ENCODE results near the gene TAX1BP1. TPM values are rescaled to one million over a fixed set of nuclear protein-coding genes. Genes with fewer than 3 reads are reported as not detected.
A peak's percentile ranks its signal among the peaks of the same experiment; 100 is the strongest.

Gene TAX1BP1
- total RNA-seq, 1 experiment from 2014 or later = 58.3 TPM

GRCh38 chr7:27746486-27746885, 6.5 kb downstream of the TAX1BP1 start:
- H3K4me1 Mint-ChIP-seq = peaks cover 31% of the 10 kb centered on the region in 2 experiments
- H3K27ac Mint-ChIP-seq = peak overlapping the region in 1 of 3 experiments; percentile 79; a peak in 1 of 7 replicates
- TF ChIP-seq, protein P1, sequence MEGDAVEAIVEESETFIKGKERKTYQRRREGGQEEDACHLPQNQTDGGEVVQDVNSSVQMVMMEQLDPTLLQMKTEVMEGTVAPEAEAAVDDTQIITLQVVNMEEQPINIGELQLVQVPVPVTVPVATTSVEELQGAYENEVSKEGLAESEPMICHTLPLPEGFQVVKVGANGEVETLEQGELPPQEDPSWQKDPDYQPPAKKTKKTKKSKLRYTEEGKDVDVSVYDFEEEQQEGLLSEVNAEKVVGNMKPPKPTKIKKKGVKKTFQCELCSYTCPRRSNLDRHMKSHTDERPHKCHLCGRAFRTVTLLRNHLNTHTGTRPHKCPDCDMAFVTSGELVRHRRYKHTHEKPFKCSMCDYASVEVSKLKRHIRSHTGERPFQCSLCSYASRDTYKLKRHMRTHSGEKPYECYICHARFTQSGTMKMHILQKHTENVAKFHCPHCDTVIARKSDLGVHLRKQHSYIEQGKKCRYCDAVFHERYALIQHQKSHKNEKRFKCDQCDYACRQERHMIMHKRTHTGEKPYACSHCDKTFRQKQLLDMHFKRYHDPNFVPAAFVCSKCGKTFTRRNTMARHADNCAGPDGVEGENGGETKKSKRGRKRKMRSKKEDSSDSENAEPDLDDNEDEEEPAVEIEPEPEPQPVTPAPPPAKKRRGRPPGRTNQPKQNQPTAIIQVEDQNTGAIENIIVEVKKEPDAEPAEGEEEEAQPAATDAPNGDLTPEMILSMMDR (conservative IDR thresholded peaks at IDR 0.05) = no peak
- H3K79me2 ChIP-seq (ENCODE audit: insufficient read depth, low read length) = peaks cover 1% of the 10 kb centered on the region; the same call in 1 of the 2 replicates
- H3K36me3 Mint-ChIP-seq (ENCODE audit: insufficient read depth in 1 of 3, low read depth in 3 of 3) = peaks cover 0 to 23% (median 22%) of the 10 kb centered on the region in 3 experiments; a peak in 5 of 7 replicates
- no peak overlapping the region for H3K27ac ChIP-seq (ENCODE audit: insufficient read length, low read depth, low read length)
- no peak overlapping the region for H2BK5ac ChIP-seq (ENCODE audit: insufficient read length, low read length)
- no peak overlapping the region for H3K56ac ChIP-seq (ENCODE audit: insufficient read length, low read depth, low read length)
- no peaks in the 10 kb centered on the region for H3K27me3 ChIP-seq (ENCODE audit: insufficient read depth, low read length)
- H4K5ac ChIP-seq (ENCODE audit: insufficient read length, low read depth, low read length) = no peak overlapping the region
- H3K27me3 Mint-ChIP-seq (ENCODE audit: low read depth) = no peaks in the 10 kb centered on the region
- H3K9me3 Mint-ChIP-seq = no peaks in the 10 kb centered on the region
- no peak overlapping the region for H4K8ac ChIP-seq (replicated peaks; ENCODE audit: insufficient read length, low read depth, low read length)
- no peak overlapping the region for H3K4me2 ChIP-seq (ENCODE audit: insufficient read depth, insufficient read length, low read length)
- H2AK5ac ChIP-seq (ENCODE audit: insufficient read length, low read length) = no peak overlapping the region
- H4K91ac ChIP-seq (ENCODE audit: insufficient read length, low read depth, low read length) = no peak overlapping the region
- no peak overlapping the region for H3K14ac ChIP-seq (ENCODE audit: insufficient read depth, low read length)
- H3K9ac ChIP-seq (ENCODE audit: extremely low read depth, insufficient read length, low read length) = no peak overlapping the region
- H3K23me2 ChIP-seq (ENCODE audit: insufficient read length, low read depth, low read length, poor library complexity, severe bottlenecking) = no peaks in the 10 kb centered on the region
- DNase-seq = no peak
- H2BK20ac ChIP-seq (ENCODE audit: low read depth, low read length, poor library complexity, severe bottlenecking) = no peak overlapping the region
- H3K79me1 ChIP-seq (ENCODE audit: insufficient read depth, low read depth, low read length, poor library complexity, severe bottlenecking) = no peaks in the 10 kb centered on the region
- no peak overlapping the region for H2AFZ ChIP-seq (ENCODE audit: low read length)
- H3K9me3 ChIP-seq (ENCODE audit: control insufficient read depth, low read depth, low read length) = no peaks in the 10 kb centered on the region
- H3K4me1 ChIP-seq (ENCODE audit: insufficient read depth, low read length) = no peaks in the 10 kb centered on the region
- H2BK15ac ChIP-seq (ENCODE audit: low read depth, low read length) = no peak overlapping the region
- no peaks in the 10 kb centered on the region for H4K20me1 ChIP-seq (ENCODE audit: control insufficient read depth, insufficient read depth, insufficient read length)
- H3K23ac ChIP-seq (ENCODE audit: insufficient read length, low read depth, low read length) = no peak overlapping the region
- no peak overlapping the region for H3K18ac ChIP-seq (ENCODE audit: insufficient read length, low read depth, low read length)
- no peak overlapping the region for H3K4me3 Mint-ChIP-seq
- H3K4ac ChIP-seq (ENCODE audit: low read depth, low read length) = no peak overlapping the region
- H2BK120ac ChIP-seq (ENCODE audit: low read depth, low read length, poor library complexity, severe bottlenecking) = no peak overlapping the region
- no peak overlapping the region for H2BK12ac ChIP-seq (ENCODE audit: insufficient read length, low read depth, low read length)
- H3T11ph ChIP-seq (ENCODE audit: low read length) = no peak overlapping the region

Measured in H9 (cell line).